Retinal pigment epithelial cell (primary cell): ENCODE results near the gene HBA2.
A peak's percentile ranks its signal among the peaks of the same experiment; 100 is the strongest.
"Not testable (repeated sequence)": the region's sequence is repeated elsewhere in the genome, so short reads cannot be mapped to it uniquely, and the experiment has no call there.

Experiments
- DNase-seq: peaks from one replicate; pipeline ENCODE4 v3.0.0-alpha.2; 2010; ENCODE audit warnings: low read depth
- H3K4me3 ChIP-seq: 2 replicates; pipeline ENCODE4 v1.5.1; 2011; ENCODE audit warnings: mild to moderate bottlenecking, low read length, control low read depth, moderate library complexity
- TF ChIP-seq, protein P1 (sequence below): conservative IDR thresholded peaks from 2 replicates; pipeline ENCODE4 v1.5.1; 2011; ENCODE audit warnings: low read depth, low read length, control low read depth, inconsistent platforms

The HBA2 gene

GRCh38 chr16:191831-192230 is 19.2 kb downstream of the HBA2 start:
- DNase-seq = no peak
- TF ChIP-seq, protein P1, sequence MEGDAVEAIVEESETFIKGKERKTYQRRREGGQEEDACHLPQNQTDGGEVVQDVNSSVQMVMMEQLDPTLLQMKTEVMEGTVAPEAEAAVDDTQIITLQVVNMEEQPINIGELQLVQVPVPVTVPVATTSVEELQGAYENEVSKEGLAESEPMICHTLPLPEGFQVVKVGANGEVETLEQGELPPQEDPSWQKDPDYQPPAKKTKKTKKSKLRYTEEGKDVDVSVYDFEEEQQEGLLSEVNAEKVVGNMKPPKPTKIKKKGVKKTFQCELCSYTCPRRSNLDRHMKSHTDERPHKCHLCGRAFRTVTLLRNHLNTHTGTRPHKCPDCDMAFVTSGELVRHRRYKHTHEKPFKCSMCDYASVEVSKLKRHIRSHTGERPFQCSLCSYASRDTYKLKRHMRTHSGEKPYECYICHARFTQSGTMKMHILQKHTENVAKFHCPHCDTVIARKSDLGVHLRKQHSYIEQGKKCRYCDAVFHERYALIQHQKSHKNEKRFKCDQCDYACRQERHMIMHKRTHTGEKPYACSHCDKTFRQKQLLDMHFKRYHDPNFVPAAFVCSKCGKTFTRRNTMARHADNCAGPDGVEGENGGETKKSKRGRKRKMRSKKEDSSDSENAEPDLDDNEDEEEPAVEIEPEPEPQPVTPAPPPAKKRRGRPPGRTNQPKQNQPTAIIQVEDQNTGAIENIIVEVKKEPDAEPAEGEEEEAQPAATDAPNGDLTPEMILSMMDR = no peak
- no peak overlapping the region for H3K4me3 ChIP-seq

GRCh38 chr16:192686-193085 is 20.0 kb downstream of the HBA2 start:
- DNase-seq = no peak
- no peak overlapping the region for H3K4me3 ChIP-seq
- TF ChIP-seq, protein P1 = no peak

DNA sequence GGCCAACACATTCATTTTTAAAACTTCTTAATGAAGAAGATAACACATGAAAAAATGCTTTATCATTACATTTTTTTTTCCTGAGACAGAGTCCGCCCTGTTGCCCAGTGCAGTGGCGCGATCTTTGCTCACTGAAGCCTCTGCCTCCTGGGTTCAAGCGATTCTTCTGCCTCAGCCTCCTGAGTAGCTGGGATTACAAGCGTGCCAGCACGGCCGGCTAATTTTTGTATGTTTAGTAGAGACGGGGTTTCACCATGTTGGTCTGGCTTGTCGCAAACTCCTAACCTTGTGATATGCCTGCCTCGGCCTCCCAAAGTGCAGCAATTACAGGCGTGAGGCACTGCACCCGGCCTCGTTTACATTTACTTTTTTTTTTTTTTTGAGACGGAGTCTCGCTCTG is 20.8 kb downstream of the HBA2 start:
- no peak for DNase-seq
- TF ChIP-seq, protein P1 = no peak
- no peak overlapping the region for H3K4me3 ChIP-seq

DNA sequence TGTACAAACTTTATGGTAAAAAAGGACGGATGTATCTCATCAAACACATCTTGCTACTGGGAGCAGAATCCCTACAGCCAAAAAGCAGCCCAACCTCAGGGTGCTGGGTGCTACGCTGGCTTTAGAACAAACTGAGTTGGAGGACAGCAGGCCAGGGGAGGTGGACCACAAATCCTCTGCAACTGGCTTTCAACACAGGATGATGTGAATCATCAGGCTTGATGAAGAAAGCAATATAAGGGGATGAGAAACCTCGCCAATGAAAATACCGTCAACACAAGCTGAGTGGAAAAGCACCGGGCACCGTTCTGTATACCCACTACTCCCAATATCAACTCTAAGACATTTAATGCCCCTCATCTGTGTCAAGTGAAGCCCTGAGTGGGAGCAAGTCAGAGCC is 21.8 kb downstream of the HBA2 start:
- no peak for DNase-seq
- no peak overlapping the region for H3K4me3 ChIP-seq
- TF ChIP-seq, protein P1 = no peak

DNA sequence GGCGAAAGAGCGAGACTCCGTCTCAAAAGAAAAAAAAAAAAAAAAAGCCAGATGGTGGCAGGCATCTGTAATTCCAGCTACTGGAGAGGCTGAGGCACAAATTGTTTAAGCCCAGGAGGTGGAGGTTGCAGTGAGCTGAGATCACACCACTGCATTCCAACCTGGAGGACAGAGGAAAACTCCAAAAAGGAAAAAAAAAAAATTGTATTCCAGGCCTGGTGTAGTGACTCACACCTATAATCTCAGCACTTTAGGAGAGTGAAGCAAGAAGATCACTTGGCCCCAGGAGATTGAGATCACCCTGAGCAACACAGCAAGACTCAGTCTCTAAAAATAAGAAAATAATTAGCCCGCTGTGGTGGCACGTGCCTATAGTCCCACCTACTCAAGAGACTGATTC is 27.7 kb downstream of the HBA2 start:
- TF ChIP-seq, protein P1 = no peak
- peak; percentile 37 for DNase-seq
- H3K4me3 ChIP-seq = no peak overlapping the region

- TF ChIP-seq, protein P1 = no peak
- no peak for DNase-seq
- no peak overlapping the region for H3K4me3 ChIP-seq
Observed at GRCh38 chr16:203246-203645, 30.6 kb downstream of the HBA2 start.

GRCh38 chr16:204046-204445 is 31.4 kb downstream of the HBA2 start:
- H3K4me3 ChIP-seq, DNase-seq: not testable (repeated sequence)

GRCh38 chr16:209359-209758 is 36.7 kb downstream of the HBA2 start:
- not testable (repeated sequence) for H3K4me3 ChIP-seq, DNase-seq

DNA sequence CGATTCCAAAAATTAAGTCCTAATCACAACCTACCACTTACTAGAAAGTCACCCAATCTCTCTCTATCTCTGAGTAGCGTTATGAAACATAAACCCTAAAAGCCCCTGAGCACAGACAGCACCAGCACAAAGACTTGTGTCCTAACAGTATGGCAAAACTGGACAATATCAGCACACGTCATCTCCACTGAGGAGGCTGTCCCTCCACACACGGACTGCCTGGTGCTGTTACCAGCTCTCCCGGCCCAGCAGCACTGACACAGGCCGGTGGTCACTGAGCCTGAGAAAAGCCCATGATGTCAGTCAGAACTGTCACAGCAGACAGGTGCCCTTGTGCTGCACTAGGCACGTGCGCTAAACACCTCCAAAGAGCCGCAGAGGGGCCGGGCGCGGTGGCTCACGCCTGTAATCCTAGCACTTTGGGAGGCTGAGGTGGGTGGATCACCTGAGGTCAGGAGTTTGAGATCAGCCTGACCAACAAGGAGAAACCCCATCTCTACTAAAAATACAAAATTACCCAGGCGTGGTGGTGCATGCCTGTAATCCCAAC is 39.0 kb downstream of the HBA2 start:
- H3K4me3 ChIP-seq, DNase-seq: not testable (repeated sequence)
